ENCODE data around the gene VOPP1. TPM values are rescaled to one million over a fixed set of nuclear protein-coding genes. Genes with fewer than 3 reads are reported as not detected.

VOPP1 gene
- total and polyA plus RNA-seq, 2 donors (not counting 3 experiments of a cell fraction or from before 2014, with no cell fraction given): 85.6 to 154 TPM

- Histone ChIP-seq H3K9me3 (replicated peaks; ENCODE audit: control insufficient read depth, insufficient read depth, low read length) (no peaks in the 10 kb centered on the region), H4K20me1 (replicated peaks; ENCODE audit: control insufficient read depth, extremely low read depth, insufficient read depth, low read length) (no peaks in the 10 kb centered on the region), H3K9ac (replicated peaks; ENCODE audit: extremely low read depth, insufficient read depth, low read length) (no peak overlapping the region), H3K27ac (ENCODE audit: insufficient read depth, low read depth, low read length) (no peak overlapping the region), H3K4me2 (ENCODE audit: insufficient read depth, low read length) (no peak overlapping the region), H3K79me2 (ENCODE audit: control insufficient read depth, insufficient read depth, low read length) (peaks cover 10% of the 10 kb centered on the region), H3K4me3 (replicated peaks in 1 of 3; ENCODE audit: insufficient read depth in 1 of 3, low read depth in 1 of 3, low read length in 3 of 3) (no peak overlapping the region), H3K27me3 (ENCODE audit: control insufficient read depth in 2 of 2, insufficient read depth in 2 of 2, low read length in 2 of 2) (no peaks in the 10 kb centered on the region), H3K9me1 (replicated peaks; ENCODE audit: control insufficient read depth, extremely low read depth, insufficient read depth, low read length) (no peaks in the 10 kb centered on the region), H3K36me3 (ENCODE audit: control insufficient read depth in 2 of 2, extremely low read depth in 1 of 2, insufficient read depth in 2 of 2, low read length in 2 of 2) (peaks cover under 1 to 20% of the 10 kb centered on the region in 2 experiments), H3K4me1 (ENCODE audit: control insufficient read depth, extremely low read depth, insufficient read depth, low read length) (no peaks in the 10 kb centered on the region), H2AFZ (ENCODE audit: low read depth, low read length) (no peak overlapping the region)
- TF ChIP-seq MAX (IDR thresholded peaks at IDR 0.05; ENCODE audit: insufficient read depth, insufficient read length) (no peak), FOS (IDR thresholded peaks at IDR 0.05; ENCODE audit: borderline replicate concordance, insufficient read depth, low read length) (no peak), EZH2 (IDR thresholded peaks at IDR 0.05; ENCODE audit: borderline replicate concordance, low read depth, low read length, severe bottlenecking) (no peak), POLR2A (IDR thresholded peaks at IDR 0.05; ENCODE audit: low read depth, low read length) (no peak), JUN (IDR thresholded peaks at IDR 0.05; ENCODE audit: borderline replicate concordance, insufficient read depth, insufficient read length, low read depth) (no peak), GATA2 (IDR thresholded peaks at IDR 0.05; ENCODE audit: insufficient read depth, insufficient read length, low read depth, low read length) (no peak), MYC (IDR thresholded peaks at IDR 0.05; ENCODE audit: low read depth, low read length) (no peak), POLR2AphosphoS5 (IDR thresholded peaks at IDR 0.05; ENCODE audit: insufficient read depth, low read depth, low read length) (no peak)
- TF ChIP-seq, protein P1, sequence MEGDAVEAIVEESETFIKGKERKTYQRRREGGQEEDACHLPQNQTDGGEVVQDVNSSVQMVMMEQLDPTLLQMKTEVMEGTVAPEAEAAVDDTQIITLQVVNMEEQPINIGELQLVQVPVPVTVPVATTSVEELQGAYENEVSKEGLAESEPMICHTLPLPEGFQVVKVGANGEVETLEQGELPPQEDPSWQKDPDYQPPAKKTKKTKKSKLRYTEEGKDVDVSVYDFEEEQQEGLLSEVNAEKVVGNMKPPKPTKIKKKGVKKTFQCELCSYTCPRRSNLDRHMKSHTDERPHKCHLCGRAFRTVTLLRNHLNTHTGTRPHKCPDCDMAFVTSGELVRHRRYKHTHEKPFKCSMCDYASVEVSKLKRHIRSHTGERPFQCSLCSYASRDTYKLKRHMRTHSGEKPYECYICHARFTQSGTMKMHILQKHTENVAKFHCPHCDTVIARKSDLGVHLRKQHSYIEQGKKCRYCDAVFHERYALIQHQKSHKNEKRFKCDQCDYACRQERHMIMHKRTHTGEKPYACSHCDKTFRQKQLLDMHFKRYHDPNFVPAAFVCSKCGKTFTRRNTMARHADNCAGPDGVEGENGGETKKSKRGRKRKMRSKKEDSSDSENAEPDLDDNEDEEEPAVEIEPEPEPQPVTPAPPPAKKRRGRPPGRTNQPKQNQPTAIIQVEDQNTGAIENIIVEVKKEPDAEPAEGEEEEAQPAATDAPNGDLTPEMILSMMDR (IDR thresholded peaks at IDR 0.05; ENCODE audit: extremely low read depth in 1 of 2, insufficient read depth in 1 of 2, low read depth in 1 of 2, low read length in 2 of 2): no peak
- intact Hi-C loops (cut with micrococcal nuclease) (no loop called here), dilution Hi-C loops (cut with MboI; ENCODE audit: extremely low pct_ligation_motif_present, low sequenced_read_pairs) (no loop called here)
- BruUV-seq (replicated peaks): no TSS peak
- DNase-seq (ENCODE audit: low read depth, low spot score) (no peak), FAIRE-seq (no peak)
- ChIA-PET POLR2A (no interaction called here), CTCF (no interaction called here)
These were observed 94.4 kb downstream of the VOPP1 start for GRCh38 chr7:55477781-55478374.
